Parathyroid adenoma (tissue), 2 donors: ENCODE results near the gene HTR3D.

Source experiments
- H2AFZ ChIP-seq: fragments of 300-600 bp; sonication (generic); one replicate; pipeline ENCODE4 v1.7.0; 2017; ENCODE audit warnings: antibody characterized with exemption, mild to moderate bottlenecking
- H3K27ac ChIP-seq: fragments of 300-600 bp; sonication (generic); one replicate; pipeline ENCODE4 v1.7.0; 2017
- H3K27me3 ChIP-seq: fragments of 300-600 bp; sonication (generic); one replicate; pipeline ENCODE4 v1.7.0; 2017; ENCODE audit warnings: low read length; ENCODE audit not compliant: control insufficient read depth, insufficient read depth
- H3K36me3 ChIP-seq: fragments of 300-600 bp; sonication (generic); one replicate; pipeline ENCODE4 v1.7.0; 2017; ENCODE audit warnings: low read length; ENCODE audit not compliant: control insufficient read depth, insufficient read depth
- H3K4me1 ChIP-seq: fragments of 300-600 bp; sonication (generic); one replicate; pipeline ENCODE4 v1.7.0; 2017; ENCODE audit warnings: control low read depth
- H3K4me2 ChIP-seq: fragments of 300-600 bp; sonication (generic); one replicate; pipeline ENCODE4 v1.7.0; 2017; ENCODE audit warnings: low read length
- H3K4me3 ChIP-seq: fragments of 300-600 bp; sonication (generic); one replicate; pipeline ENCODE4 v1.7.0; 2017; ENCODE audit warnings: low read depth, low read length
- H3K79me2 ChIP-seq: fragments of 300-600 bp; sonication (generic); one replicate; pipeline ENCODE4 v1.7.0; 2017; ENCODE audit warnings: control low read depth
- H3K9ac ChIP-seq: fragments of 300-600 bp; sonication (generic); one replicate; pipeline ENCODE4 v1.7.0; 2017; ENCODE audit warnings: mild to moderate bottlenecking
- H3K9me3 ChIP-seq: fragments of 300-600 bp; sonication (generic); one replicate; pipeline ENCODE4 v1.7.0; 2017; ENCODE audit warnings: low read length; ENCODE audit not compliant: control insufficient read depth
- TF ChIP-seq, protein P1 (sequence below): fragments of 300-600 bp; sonication (generic); IDR thresholded peaks from one replicate; pipeline ENCODE4 v1.7.0; 2017; ENCODE audit warnings: antibody characterized with exemption, mild to moderate bottlenecking
- donor health status: primary hyperparathyroidism.

Gene HTR3D

DNA sequence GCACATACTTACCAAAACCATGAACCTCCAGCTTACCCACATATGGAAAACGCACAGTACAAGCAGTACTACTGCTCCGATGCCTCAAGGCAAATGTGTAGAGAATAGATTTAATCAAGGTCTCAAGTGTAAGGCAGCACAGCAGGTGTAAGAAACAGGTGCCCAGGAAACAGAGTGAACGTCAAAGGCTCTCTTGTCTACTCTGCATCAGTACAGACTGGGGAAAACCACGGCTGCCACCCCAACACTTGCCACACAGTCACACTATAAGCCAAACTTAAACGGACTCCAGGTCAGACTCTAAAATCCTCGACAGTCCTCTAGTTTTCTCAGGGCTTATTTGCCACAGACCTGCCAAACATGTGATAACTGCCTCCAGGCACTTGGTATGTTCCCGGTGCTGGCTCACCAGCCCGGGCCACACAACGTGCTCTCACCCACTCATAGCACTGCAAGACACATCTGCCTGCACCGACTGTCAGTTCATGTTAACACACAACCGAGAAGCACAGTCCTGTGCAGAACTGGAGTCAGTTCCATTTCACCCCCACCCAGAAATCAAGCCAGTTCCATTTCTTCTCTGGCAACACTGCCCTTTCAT lies 44.4 kb upstream of the HTR3D start:
- Histone ChIP-seq H3K9me3 (no peaks in the 10 kb centered on the region), H3K4me2 (no peak overlapping the region), H3K4me1 (no peaks in the 10 kb centered on the region), H3K9ac (no peak overlapping the region), H3K27ac (no peak overlapping the region), H3K79me2 (peaks cover 8% of the 10 kb centered on the region), H3K27me3 (no peaks in the 10 kb centered on the region), H3K36me3 (no peaks in the 10 kb centered on the region), H2AFZ (no peak overlapping the region), H3K4me3 (no peak overlapping the region)
- TF ChIP-seq, protein P1, sequence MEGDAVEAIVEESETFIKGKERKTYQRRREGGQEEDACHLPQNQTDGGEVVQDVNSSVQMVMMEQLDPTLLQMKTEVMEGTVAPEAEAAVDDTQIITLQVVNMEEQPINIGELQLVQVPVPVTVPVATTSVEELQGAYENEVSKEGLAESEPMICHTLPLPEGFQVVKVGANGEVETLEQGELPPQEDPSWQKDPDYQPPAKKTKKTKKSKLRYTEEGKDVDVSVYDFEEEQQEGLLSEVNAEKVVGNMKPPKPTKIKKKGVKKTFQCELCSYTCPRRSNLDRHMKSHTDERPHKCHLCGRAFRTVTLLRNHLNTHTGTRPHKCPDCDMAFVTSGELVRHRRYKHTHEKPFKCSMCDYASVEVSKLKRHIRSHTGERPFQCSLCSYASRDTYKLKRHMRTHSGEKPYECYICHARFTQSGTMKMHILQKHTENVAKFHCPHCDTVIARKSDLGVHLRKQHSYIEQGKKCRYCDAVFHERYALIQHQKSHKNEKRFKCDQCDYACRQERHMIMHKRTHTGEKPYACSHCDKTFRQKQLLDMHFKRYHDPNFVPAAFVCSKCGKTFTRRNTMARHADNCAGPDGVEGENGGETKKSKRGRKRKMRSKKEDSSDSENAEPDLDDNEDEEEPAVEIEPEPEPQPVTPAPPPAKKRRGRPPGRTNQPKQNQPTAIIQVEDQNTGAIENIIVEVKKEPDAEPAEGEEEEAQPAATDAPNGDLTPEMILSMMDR: no peak

DNA sequence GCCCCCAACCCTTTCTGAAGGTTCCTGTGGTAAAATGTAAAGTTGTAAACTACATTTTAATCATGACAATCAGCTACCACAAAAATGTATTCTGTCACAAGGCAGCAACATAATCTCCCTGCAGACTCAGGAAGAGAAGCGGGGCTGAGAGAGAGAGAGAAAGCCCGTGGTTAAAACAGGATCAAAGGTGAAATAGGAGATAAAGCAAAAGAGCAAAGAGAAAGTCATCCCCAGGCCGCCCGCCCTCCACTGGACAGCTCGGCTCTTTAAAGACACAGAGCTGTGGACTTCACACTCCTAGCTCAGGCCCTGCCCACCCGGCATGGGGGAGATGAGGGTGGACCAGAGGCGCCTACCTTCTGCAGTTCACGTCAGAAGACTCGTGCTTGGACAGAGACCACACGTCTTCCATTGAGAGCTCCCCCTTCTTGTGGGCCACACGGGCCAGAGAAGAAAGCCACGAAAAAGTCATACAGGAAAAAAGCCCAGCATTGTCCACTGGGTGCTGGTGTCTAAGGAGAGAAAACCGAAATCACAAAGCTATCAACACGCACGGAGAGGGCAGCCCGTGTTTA lies 43.2 kb upstream of the HTR3D start:
- H3K27ac ChIP-seq: no peak overlapping the region
- TF ChIP-seq, protein P1: no peak
- H3K36me3 ChIP-seq: no peaks in the 10 kb centered on the region
- H3K79me2 ChIP-seq: peaks cover 8% of the 10 kb centered on the region
- H3K27me3 ChIP-seq: no peaks in the 10 kb centered on the region
- H2AFZ ChIP-seq: no peak overlapping the region
- no peak overlapping the region for H3K9ac ChIP-seq
- no peak overlapping the region for H3K4me3 ChIP-seq
- no peaks in the 10 kb centered on the region for H3K4me1 ChIP-seq
- no peak overlapping the region for H3K4me2 ChIP-seq
- no peaks in the 10 kb centered on the region for H3K9me3 ChIP-seq

DNA sequence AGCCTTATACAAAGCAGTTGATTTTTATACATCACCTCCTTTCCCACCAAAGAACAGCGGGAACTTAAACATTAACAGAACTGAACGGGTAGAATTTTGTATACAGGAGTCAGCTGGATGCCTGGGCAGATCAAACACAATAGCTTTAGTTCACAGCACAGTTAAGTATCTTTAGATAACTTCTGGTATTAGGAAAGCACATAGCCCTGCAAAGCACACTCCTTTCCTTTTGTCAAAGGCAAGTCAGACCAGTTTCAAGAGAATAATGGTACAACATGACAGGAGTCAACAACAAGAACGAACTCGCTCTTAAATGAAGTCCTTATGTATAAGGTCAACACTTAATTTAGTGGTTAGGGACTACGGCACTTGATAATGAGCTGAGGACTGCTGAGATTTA lies 40.1 kb upstream of the HTR3D start:
- no peaks in the 10 kb centered on the region for H3K9me3 ChIP-seq
- peaks cover 15% of the 10 kb centered on the region for H3K79me2 ChIP-seq
- no peaks in the 10 kb centered on the region for H3K27me3 ChIP-seq
- H3K36me3 ChIP-seq: no peaks in the 10 kb centered on the region
- H3K4me2 ChIP-seq: no peak overlapping the region
- H3K4me1 ChIP-seq: no peaks in the 10 kb centered on the region
- H3K9ac ChIP-seq: no peak overlapping the region
- H3K4me3 ChIP-seq: no peak overlapping the region
- TF ChIP-seq, protein P1: no peak
- H3K27ac ChIP-seq: no peak overlapping the region
- no peak overlapping the region for H2AFZ ChIP-seq

DNA sequence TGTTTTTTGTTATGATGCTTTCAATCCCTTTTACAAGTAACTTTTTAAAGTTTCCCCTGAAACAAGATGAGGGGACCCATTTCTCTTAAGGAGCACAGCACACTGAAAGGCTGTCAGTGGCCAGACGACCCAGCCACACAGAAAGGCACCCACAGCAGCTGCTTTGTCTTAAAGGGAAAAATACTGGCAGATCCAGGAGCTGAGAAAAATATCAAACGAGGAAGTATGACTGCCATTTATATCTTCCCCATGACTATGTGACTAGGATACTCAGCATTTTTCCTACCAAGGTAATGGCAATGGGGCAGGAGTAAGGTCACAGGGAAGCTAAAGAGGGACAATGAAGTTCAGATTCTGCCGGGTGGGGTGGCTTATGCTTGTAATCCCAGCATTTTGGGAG lies 29.8 kb upstream of the HTR3D start:
- Histone ChIP-seq H3K4me1 (peaks cover 16% of the 10 kb centered on the region), H3K27ac (no peak overlapping the region)
- TF ChIP-seq, protein P1: no peak

DNA sequence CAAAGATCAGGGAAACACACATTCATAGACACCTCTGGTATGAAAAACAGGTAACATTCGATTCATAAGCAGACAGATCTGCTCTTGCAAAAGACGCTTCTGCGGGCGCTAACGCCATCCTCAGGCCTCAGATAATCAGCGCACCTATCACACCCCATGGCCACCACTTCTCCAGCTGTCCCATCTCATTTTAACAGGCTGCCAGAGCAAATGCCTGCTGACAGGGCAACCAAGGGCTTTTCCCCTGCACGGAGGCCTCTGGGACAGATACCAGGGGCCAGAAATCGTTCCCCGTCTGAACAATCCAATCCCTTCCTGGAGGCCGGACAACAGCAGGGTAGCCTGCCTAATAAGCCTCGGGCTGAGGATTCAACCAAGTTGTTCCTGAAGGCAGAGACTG lies 29.1 kb upstream of the HTR3D start:
- H3K27me3 ChIP-seq: no peaks in the 10 kb centered on the region
- no peaks in the 10 kb centered on the region for H3K36me3 ChIP-seq
- H3K9ac ChIP-seq: no peak overlapping the region
- no peak overlapping the region for H3K4me3 ChIP-seq
- H3K27ac ChIP-seq: no peak overlapping the region
- no peak overlapping the region for H3K4me2 ChIP-seq
- peaks cover 37% of the 10 kb centered on the region for H3K79me2 ChIP-seq
- no peak overlapping the region for H2AFZ ChIP-seq
- TF ChIP-seq, protein P1: no peak
- H3K4me1 ChIP-seq: peaks cover 21% of the 10 kb centered on the region
- H3K9me3 ChIP-seq: no peaks in the 10 kb centered on the region

More for the DNA sequence above, 29.8 kb upstream of the HTR3D start:
- H3K79me2 ChIP-seq: peaks cover 39% of the 10 kb centered on the region
- no peak overlapping the region for H3K4me3 ChIP-seq
- no peak overlapping the region for H2AFZ ChIP-seq
- H3K9ac ChIP-seq: no peak overlapping the region
- H3K4me2 ChIP-seq: no peak overlapping the region
- H3K27me3 ChIP-seq: no peaks in the 10 kb centered on the region
- no peaks in the 10 kb centered on the region for H3K36me3 ChIP-seq
- H3K9me3 ChIP-seq: no peaks in the 10 kb centered on the region
